Activated naive CD8-positive, alpha-beta T cell treated with anti-CD3 and anti-CD28 coated beads, Interleukin-2, amount 10 ng/mL, durations not matched to agents 7 days and 5 days (primary cell): ENCODE data around the gene SLC5A10. TPM values are rescaled to one million over a fixed set of nuclear protein-coding genes. Genes with fewer than 3 reads are reported as not detected.
"Not testable (repeated sequence)": the region's sequence is repeated elsewhere in the genome, so short reads cannot be mapped to it uniquely, and the experiment has no call there.

Source experiments
- ATAC-seq: fragments of 150-1000 bp; cut with Tn5 transposase; one replicate; pipeline ENCODE4 v1.10.0; 2021; ENCODE audit warnings: low read depth, moderate library complexity
- POLR2A ChIA-PET: fragments of 350-600 bp; sonication (Branson Sonifier 250); formaldehyde crosslinking; loops from one replicate; lab custom pipeline; 2021; ENCODE audit warnings: antibody characterized with exemption; lab: Charles Lee
- DNase-seq: peaks from one replicate; pipeline ENCODE4 v3.0.0; 2021
- H3K27ac Mint-ChIP-seq: one replicate; pipeline ENCODE4 v1.8.0; 2022; ENCODE audit warnings: mild to moderate bottlenecking, mixed read lengths
- H3K27me3 Mint-ChIP-seq: one replicate; pipeline ENCODE4 v1.8.0; 2022; ENCODE audit warnings: mild to moderate bottlenecking, moderate library complexity, mixed read lengths
- H3K36me3 Mint-ChIP-seq: one replicate; pipeline ENCODE4 v1.8.0; 2021; ENCODE audit warnings: mild to moderate bottlenecking, mixed read lengths
- H3K4me1 Mint-ChIP-seq: one replicate; pipeline ENCODE4 v1.8.0; 2021; ENCODE audit warnings: mixed read lengths
- H3K4me3 Mint-ChIP-seq: one replicate; pipeline ENCODE4 v1.8.0; 2022; ENCODE audit warnings: mild to moderate bottlenecking, moderate library complexity, mixed read lengths
- H3K9me3 Mint-ChIP-seq: one replicate; pipeline ENCODE4 v1.8.0; 2021; ENCODE audit warnings: mixed read lengths
- total RNA-seq, 2 experiments: library from RNA; stranded (reverse); gene quantifications; one replicate each; pipeline ENCODE4 v1.2.3, GENCODE V29; 2021

The SLC5A10 gene
- total RNA-seq, 2 experiments from 2014 or later: not detected

- H3K36me3 Mint-ChIP-seq, H3K9me3 Mint-ChIP-seq, H3K27me3 Mint-ChIP-seq, ATAC-seq, H3K4me3 Mint-ChIP-seq, POLR2A ChIA-PET, DNase-seq, H3K4me1 Mint-ChIP-seq, H3K27ac Mint-ChIP-seq: not testable (repeated sequence)
Observed at GRCh38 chr17:19036186-19036585, 84.2 kb downstream of the SLC5A10 start.

- H3K9me3 Mint-ChIP-seq, POLR2A ChIA-PET, H3K27me3 Mint-ChIP-seq, H3K27ac Mint-ChIP-seq, DNase-seq, H3K4me3 Mint-ChIP-seq, H3K36me3 Mint-ChIP-seq, H3K4me1 Mint-ChIP-seq: not testable (repeated sequence)
- peak; percentile 15 for ATAC-seq
Observed at GRCh38 chr17:19037547-19037946, 85.6 kb downstream of the SLC5A10 start.

GRCh38 chr17:19038007-19038406, 86.0 kb downstream of the SLC5A10 start:
- H3K27ac Mint-ChIP-seq, H3K4me1 Mint-ChIP-seq, H3K36me3 Mint-ChIP-seq, POLR2A ChIA-PET, H3K4me3 Mint-ChIP-seq, H3K27me3 Mint-ChIP-seq, DNase-seq, H3K9me3 Mint-ChIP-seq: not testable (repeated sequence)
- peak; percentile 34 for ATAC-seq

GRCh38 chr17:19038730-19039129, 86.8 kb downstream of the SLC5A10 start:
- DNase-seq, H3K27ac Mint-ChIP-seq, ATAC-seq, H3K9me3 Mint-ChIP-seq, POLR2A ChIA-PET, H3K27me3 Mint-ChIP-seq, H3K4me3 Mint-ChIP-seq, H3K36me3 Mint-ChIP-seq, H3K4me1 Mint-ChIP-seq: not testable (repeated sequence)

- H3K27ac Mint-ChIP-seq, H3K36me3 Mint-ChIP-seq, H3K27me3 Mint-ChIP-seq, POLR2A ChIA-PET, H3K9me3 Mint-ChIP-seq, H3K4me1 Mint-ChIP-seq, DNase-seq, H3K4me3 Mint-ChIP-seq: not testable (repeated sequence)
- ATAC-seq: peak; percentile 46
Observed at GRCh38 chr17:19040350-19040749, 88.4 kb downstream of the SLC5A10 start.

- H3K4me3 Mint-ChIP-seq, H3K27ac Mint-ChIP-seq, DNase-seq, H3K27me3 Mint-ChIP-seq, H3K36me3 Mint-ChIP-seq, H3K4me1 Mint-ChIP-seq, ATAC-seq, H3K9me3 Mint-ChIP-seq, POLR2A ChIA-PET: not testable (repeated sequence)
Observed at GRCh38 chr17:19041871-19042270, 89.9 kb downstream of the SLC5A10 start.

GRCh38 chr17:19042369-19042768, 90.4 kb downstream of the SLC5A10 start:
- H3K4me3 Mint-ChIP-seq, H3K36me3 Mint-ChIP-seq, H3K27me3 Mint-ChIP-seq, DNase-seq, H3K9me3 Mint-ChIP-seq, H3K4me1 Mint-ChIP-seq, POLR2A ChIA-PET, H3K27ac Mint-ChIP-seq, ATAC-seq: not testable (repeated sequence)

GRCh38 chr17:19043032-19043431, 91.1 kb downstream of the SLC5A10 start:
- POLR2A ChIA-PET, H3K9me3 Mint-ChIP-seq, H3K27me3 Mint-ChIP-seq, H3K4me1 Mint-ChIP-seq, DNase-seq, ATAC-seq, H3K4me3 Mint-ChIP-seq, H3K27ac Mint-ChIP-seq, H3K36me3 Mint-ChIP-seq: not testable (repeated sequence)

GRCh38 chr17:19044643-19045042, 92.7 kb downstream of the SLC5A10 start:
- H3K9me3 Mint-ChIP-seq, H3K4me1 Mint-ChIP-seq, H3K27ac Mint-ChIP-seq, ATAC-seq, H3K36me3 Mint-ChIP-seq, H3K27me3 Mint-ChIP-seq, POLR2A ChIA-PET, DNase-seq, H3K4me3 Mint-ChIP-seq: not testable (repeated sequence)

GRCh38 chr17:19046782-19047375, 94.9 kb downstream of the SLC5A10 start, which contains the start of gene GRAP:
TSS of gene GRAP (minus strand) at chr17:19046957. CDS start at chr17:19046926, 31 bp downstream.
- H3K36me3 Mint-ChIP-seq, DNase-seq, H3K4me3 Mint-ChIP-seq, H3K9me3 Mint-ChIP-seq, H3K4me1 Mint-ChIP-seq, H3K27me3 Mint-ChIP-seq, H3K27ac Mint-ChIP-seq, POLR2A ChIA-PET: not testable (repeated sequence)
- peak; percentile 77 for ATAC-seq

- H3K4me1 Mint-ChIP-seq, H3K27me3 Mint-ChIP-seq, H3K9me3 Mint-ChIP-seq, H3K36me3 Mint-ChIP-seq, POLR2A ChIA-PET, H3K4me3 Mint-ChIP-seq, H3K27ac Mint-ChIP-seq, DNase-seq, ATAC-seq: not testable (repeated sequence)
Observed at GRCh38 chr17:19047510-19047909, 95.5 kb downstream of the SLC5A10 start.

GRCh38 chr17:19048826-19049225, 96.9 kb downstream of the SLC5A10 start:
- H3K4me3 Mint-ChIP-seq, H3K4me1 Mint-ChIP-seq, POLR2A ChIA-PET, H3K27me3 Mint-ChIP-seq, H3K27ac Mint-ChIP-seq, H3K36me3 Mint-ChIP-seq, H3K9me3 Mint-ChIP-seq, ATAC-seq, DNase-seq: not testable (repeated sequence)

- H3K4me3 Mint-ChIP-seq, H3K27ac Mint-ChIP-seq, H3K4me1 Mint-ChIP-seq, H3K27me3 Mint-ChIP-seq, H3K9me3 Mint-ChIP-seq, DNase-seq, H3K36me3 Mint-ChIP-seq, POLR2A ChIA-PET: not testable (repeated sequence)
- ATAC-seq: peak; percentile 88
Observed at GRCh38 chr17:19055447-19055846, 103.5 kb downstream of the SLC5A10 start.

GRCh38 chr17:19062009-19062717, 110.2 kb downstream of the SLC5A10 start:
- H3K27me3 Mint-ChIP-seq, H3K36me3 Mint-ChIP-seq, H3K9me3 Mint-ChIP-seq, H3K27ac Mint-ChIP-seq, POLR2A ChIA-PET, H3K4me3 Mint-ChIP-seq, H3K4me1 Mint-ChIP-seq: not testable (repeated sequence)
- DNase-seq (peak; percentile 67), ATAC-seq (peak; percentile 31)
